H1 (cell line): ENCODE measurements around the gene YIPF2. TPM values are rescaled to one million over a fixed set of nuclear protein-coding genes. Genes with fewer than 3 reads are reported as not detected.

Experiments used
- CEBPB ChIP-seq: IDR thresholded peaks from 2 replicates; pipeline ENCODE4 v1.6.1; 2012; ENCODE audit warnings: low read depth, low read length
- TAF1 ChIP-seq: IDR thresholded peaks from 2 replicates; pipeline ENCODE4 v1.6.1; 2011; ENCODE audit warnings: mild to moderate bottlenecking, low read depth, low read length
- TBP ChIP-seq: IDR thresholded peaks from 2 replicates; pipeline ENCODE4 v1.6.1; 2011; ENCODE audit warnings: low read depth, low read length, improper control_type of control experiment
- polyA plus RNA-seq, 7 experiments: library from polyadenylated mRNA; depleted of rRNA in 3 of 7; stranded (reverse) in 5 of 7; unstranded in 2 of 7; fragments of >200 nt in 5 of 7; fragments of 200-250 nt in 2 of 7; gene quantifications; 1 replicate in 5 of 7; 2 replicates in 1 of 7; 4 replicates in 1 of 7; pipeline versions ENCODE4 v1.2.1 to v1.2.3, GENCODE V29; 2011 to 2013; ENCODE audit warnings: missing spikeins in 2 of 7, mixed read lengths in 2 of 7
- total RNA-seq: library from RNA; stranded (reverse); fragmentation: NEBNext Ultra II Directional; extraction: Animal tissue kit (Norgen Biotek cat#: 25700); gene quantifications from 2 replicates; pipeline ENCODE4 v1.2.1, GENCODE V29; 2021

The YIPF2 gene
- total and polyA plus RNA-seq, 2 of the 8 experiments (the other 6 are each of a cell fraction or from before 2014, with no cell fraction given) = 48.3 to 112 TPM

GRCh38 chr19:10936661-10937084 lies 8.2 kb upstream of the YIPF2 start (continued):
- peak; percentile 36; the same call in 1 of the 2 replicates for TF ChIP-seq TBP
- no peak for TF ChIP-seq CEBPB
- peak; percentile 57; the same call in 1 of the 2 replicates for TF ChIP-seq TAF1
